H54 (cell line): ENCODE data around the gene AMIGO1.
"Not testable (repeated sequence)": the region's sequence is repeated elsewhere in the genome, so short reads cannot be mapped to it uniquely, and the experiment has no call there.

Source experiments
- DNase-seq: peaks from one replicate; pipeline ENCODE4 v3.0.0; 2011; ENCODE audit warnings: low spot score, mixed read lengths; ENCODE audit not compliant: insufficient read length
- FAIRE-seq: peaks from 3 replicates; lab custom pipeline; 2011; peaks lifted over from hg19 to GRCh38; lab: Jason Lieb, UNC
- POLR2A ChIP-seq: IDR thresholded peaks from 2 replicates; pipeline ENCODE4 v1.6.1; 2011; ENCODE audit warnings: low read depth, mild to moderate bottlenecking, low read length

The AMIGO1 gene

DNA sequence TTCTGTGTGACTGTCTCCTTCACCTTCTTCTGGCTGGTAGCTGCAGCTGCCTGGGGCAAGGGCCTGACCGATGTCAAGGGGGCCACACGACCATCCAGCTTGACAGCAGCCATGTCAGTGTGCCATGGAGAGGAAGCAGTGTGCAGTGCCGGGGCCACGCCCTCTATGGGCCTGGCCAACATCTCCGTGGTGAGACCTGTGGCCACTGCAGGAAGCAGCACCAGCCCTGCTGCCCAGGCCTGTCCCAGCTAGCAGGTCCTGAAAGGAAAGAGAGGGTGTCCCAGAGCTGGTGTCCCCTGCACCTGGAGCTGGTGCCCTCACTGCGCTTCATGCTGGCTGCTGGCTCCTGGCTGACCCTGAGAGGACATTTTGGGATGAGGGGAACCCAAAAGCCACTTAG is 31.7 kb downstream of the AMIGO1 start:
- TF ChIP-seq POLR2A = no peak
- DNase-seq (peak; percentile 61), FAIRE-seq (no peak)

DNA sequence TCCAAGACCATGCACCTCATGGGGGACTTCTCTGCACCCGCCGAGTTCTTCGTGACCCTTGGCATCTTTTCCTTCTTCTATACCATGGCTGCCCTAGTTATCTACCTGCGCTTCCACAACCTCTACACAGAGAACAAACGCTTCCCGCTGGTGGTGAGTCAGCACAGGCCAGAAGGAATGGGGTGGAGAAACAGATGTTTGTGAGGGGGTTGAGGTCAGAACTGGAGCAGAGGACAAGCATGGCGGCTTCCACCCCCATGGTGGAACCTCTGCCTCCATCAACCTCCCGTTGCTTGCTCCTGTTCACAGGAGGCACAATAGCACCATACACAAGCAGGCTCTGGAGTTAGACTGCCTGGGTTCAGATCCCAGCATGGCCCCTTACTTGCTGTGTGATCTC is 32.7 kb downstream of the AMIGO1 start:
- no peak for TF ChIP-seq POLR2A
- FAIRE-seq = no peak
- no peak for DNase-seq

DNA sequence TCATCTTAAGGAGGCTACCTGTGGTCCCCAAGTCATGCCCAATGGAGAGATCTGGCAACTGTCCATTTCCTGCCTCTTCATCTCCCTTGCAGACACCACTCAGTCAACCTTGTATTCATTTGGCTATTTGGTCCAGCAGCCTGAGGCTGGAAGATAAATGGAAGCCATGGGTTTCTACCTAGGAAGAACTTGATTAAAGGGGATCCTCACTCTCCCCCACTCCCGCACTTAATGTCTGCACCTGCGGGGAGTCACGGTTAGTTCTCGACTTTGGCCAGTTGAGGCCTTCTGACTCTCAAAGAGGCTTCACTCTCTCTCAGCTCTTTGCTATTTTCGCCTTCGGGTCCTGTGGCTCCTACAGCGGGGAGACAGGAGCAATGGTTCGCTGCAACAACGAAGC is 34.3 kb downstream of the AMIGO1 start:
- no peak for TF ChIP-seq POLR2A
- DNase-seq = no peak
- FAIRE-seq = no peak

DNA sequence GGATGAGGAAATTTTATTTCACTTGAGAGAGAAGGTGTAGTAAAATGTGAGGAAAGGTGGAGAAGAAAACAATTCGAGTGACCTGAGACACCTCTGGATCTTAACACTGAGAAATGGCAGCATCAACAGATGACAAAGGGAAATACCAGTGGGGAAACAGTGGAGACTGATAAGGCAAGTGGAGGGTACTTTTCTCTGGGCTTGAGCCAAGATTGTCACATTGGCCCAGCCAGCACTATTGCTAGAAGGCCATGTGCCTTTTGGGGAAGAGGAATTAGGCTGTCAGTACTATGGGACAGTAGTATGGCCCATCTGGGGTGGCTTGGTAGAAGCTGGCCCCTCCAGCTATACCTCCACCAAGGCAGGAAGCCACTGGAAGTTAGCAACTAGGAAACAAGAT is 34.8 kb downstream of the AMIGO1 start:
- DNase-seq (no peak), FAIRE-seq (no peak)
- TF ChIP-seq POLR2A = no peak

DNA sequence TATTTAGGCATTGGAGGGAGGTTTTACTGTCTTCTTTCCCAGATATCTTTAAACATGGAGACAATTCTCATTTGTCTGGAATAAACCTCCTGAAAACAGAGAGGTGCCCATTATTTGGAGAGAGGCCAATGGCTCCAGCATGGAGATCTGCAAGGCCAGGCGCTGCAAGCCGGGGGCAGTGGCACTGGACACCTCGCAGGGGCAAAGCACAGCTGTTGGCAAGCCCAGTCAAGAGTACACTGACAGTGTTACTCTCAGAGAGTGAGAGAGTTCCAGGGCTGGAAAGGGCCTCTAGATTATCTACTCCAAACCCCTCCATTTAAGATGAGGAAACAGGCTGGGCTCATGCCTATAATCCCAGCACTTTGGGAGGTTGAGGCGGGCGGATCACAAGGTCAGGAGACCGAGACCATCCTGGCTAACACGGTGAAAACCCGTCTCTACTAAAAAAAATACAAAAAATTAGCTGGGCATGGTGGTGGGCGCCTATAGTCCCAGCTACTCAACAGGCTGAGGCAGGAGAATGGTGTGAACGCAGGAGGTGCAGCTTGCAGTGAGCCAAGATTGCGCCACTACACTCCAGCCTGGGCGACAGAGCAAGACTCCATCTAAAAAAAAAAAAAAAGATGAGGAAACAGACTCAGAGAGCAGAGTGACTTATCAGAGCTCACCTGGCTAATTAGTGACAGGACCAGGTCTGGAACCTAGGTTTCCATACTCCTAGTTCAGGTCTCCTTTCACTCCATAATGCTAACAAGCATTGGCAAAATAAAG is 36.1 kb downstream of the AMIGO1 start:
- DNase-seq, FAIRE-seq: not testable (repeated sequence)

DNA sequence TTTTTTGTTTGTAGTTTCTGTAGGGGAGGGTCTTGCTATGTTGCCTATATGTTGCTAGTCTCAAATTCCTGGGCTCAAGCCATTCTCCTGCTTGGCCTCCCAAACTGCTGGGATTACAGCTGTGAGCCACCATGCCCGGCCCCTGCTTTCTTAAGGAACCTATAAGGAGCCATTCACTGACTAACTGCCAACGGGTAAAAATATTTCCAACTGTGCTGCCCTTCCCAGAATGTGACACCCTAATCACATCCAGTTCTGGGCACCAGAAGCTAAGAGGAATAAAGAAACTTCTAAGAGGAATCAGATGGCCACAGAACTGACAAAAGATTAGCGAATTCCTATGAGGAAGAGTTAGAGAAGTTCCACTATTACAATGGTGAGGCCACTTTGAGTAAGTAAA is 36.7 kb downstream of the AMIGO1 start:
- DNase-seq (no peak), FAIRE-seq (no peak)
- no peak for TF ChIP-seq POLR2A

DNA sequence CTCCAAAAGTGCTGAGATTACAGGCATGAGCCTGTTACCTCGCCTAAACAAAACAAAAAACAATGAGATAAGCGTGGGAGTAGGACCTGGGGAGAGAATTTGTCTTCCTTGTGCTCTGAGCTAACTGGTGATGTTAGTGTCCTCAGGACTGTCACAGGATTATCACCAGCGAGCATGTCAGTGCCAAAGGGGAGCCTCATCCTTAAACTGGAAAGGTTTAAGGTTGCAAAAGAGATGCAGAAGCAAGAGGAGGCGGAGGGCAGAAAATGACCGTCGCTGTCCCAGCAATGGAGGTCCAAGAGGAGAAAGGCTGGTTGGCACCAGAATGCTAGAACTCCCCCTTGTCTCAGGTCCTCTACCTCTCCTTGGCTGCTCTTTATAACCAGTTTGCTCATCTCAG is 39.3 kb downstream of the AMIGO1 start:
- FAIRE-seq (no peak), DNase-seq (no peak)
- no peak for TF ChIP-seq POLR2A

DNA sequence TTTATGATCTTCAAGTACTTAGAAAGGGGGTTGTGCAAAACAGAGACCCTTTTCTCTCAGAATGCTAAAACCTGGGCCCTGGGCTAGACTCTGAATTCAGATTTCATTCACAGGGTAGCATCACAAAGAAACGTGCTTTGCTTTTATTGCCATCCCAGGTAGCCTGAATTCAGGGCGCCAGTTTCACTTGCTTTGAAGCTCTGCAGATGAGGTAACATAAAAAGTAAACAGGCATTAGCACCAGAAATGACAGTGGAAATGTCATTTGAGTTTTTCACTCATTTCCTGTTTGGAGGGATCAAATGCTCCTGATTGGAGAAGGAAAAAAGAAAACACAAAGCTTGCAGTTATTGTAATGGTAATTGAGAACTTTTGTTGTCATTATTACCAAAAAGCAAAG is 40.6 kb downstream of the AMIGO1 start:
- TF ChIP-seq POLR2A = no peak
- DNase-seq (no peak), FAIRE-seq (no peak)

DNA sequence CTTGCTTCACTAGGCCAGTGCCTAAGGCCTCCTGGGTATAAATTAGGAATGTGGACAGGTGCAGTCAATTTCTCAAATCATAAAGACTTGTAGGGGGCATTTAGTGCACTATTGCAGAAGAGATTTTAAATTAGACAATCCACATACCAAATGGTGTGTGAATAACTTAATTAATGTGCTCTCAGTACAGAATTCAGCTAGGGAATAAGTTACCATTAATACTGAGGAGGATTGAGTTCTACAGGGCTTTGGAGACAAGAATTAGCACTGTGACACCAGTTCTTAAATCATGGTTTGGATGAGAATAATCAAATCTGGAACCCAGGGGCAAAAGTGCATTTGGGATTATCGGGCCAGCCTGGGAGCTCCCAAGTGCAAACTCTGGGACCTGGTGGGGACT is 41.5 kb downstream of the AMIGO1 start:
- DNase-seq (no peak), FAIRE-seq (no peak)
- no peak for TF ChIP-seq POLR2A

DNA sequence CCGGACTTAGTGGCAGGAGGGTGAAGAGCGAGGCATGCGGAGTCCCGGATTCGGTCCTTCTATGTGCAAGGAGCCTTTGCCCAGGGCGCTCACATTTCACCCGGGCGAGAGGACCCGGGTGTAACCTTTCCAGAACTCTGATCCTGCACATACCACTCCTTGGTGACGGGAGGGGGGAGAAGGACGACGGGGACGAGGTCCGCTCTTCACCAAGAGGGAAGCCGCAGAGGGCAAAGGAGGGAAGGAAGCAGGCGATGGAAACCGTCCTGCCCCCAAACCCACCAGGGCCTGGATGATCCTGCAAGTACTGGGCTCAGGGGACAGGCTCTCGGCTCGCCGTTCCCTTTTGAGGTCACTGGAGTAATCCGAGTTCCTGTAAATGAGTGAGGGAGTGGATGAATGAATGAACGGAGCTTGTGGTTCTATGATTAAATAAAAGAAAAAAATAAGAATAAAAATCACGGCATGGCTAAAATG is 42.2 kb downstream of the AMIGO1 start:
- FAIRE-seq (no peak), DNase-seq (no peak)
- TF ChIP-seq POLR2A = no peak

DNA sequence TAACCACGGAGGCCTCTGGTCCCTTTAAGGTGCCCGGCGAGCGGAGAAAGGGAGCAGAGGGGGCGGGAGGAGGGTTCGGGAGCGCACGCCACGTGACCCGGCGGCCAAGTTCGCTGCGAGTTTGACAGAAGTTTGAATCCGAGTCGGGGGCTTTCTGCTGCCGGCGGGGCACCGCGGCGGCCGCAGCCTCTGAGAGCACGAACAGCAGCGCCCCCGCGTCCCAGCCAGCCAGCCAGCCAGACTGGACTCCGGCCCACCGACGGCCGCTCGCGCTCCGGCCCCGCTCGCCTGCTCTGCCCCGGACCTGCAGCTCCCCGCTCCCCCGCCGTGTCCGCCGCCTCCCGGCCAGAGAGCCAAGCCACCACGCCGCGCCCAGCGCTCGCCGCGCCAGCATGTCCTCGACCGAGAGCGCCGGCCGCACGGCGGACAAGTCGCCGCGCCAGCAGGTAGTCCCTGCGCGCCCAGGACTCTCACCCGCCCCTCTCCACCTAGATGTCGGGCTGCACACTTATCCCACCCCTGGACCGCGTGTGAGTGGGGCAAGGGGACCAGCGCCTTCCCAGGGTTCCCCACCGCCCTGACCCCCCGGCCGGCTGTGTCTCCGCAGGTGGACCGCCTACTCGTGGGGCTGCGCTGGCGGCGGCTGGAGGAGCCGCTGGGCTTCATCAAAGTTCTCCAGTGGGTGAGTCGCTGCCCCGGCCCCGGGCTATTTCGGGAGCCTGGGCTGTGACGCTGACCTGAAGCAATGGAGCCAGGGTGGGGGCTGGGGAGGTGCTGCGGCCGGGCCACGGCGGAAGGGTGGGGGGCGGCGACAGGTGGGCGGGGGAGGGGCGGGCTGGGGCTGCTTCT is 42.9 kb downstream of the AMIGO1 start, which contains the start of gene SYPL2:
SYPL2 (plus strand) TSS at position 95 of the 849 bp plus-strand sequence; CDS start at position 393, 298 bp downstream.
- DNase-seq = no peak
- TF ChIP-seq POLR2A = no peak
- FAIRE-seq = no peak

DNA sequence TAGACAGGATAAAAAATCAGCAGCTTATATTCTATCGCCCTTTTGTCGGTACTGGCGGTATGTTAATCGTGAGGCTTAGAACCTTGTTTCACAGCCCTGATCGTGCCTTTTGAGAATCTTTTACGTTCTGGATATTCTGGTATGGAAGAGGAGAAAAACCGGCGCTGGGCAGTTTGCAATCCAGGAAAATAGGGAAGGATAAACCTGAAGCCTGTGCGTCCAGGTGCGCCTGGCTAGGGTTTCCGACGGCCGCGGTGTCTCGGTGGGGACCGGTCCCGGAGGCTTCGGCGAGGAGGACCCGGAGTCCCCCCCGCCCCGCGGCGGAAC is 43.4 kb downstream of the AMIGO1 start:
- FAIRE-seq (no peak), DNase-seq (no peak)
- no peak for TF ChIP-seq POLR2A

DNA sequence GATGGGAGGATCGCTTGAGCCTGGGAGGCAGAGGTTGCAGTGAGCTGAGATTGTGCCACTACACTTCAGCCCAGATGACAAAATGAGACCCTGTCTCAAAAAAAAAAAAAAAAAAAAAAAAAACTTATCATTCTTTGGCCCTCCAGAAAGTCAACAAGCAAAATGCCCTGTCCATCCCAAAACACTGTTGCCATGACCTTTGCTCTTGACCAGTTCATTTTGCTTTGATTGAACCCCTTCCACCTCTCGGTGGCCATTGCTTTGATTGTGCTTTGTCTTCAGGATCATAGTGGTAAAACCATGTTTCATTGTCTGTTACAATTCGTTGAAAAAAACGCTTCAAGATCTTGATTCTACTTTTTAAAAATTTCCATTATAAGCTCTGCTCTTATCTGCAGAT is 51.7 kb downstream of the AMIGO1 start:
- FAIRE-seq (no peak), DNase-seq (no peak)
- no peak for TF ChIP-seq POLR2A

DNA sequence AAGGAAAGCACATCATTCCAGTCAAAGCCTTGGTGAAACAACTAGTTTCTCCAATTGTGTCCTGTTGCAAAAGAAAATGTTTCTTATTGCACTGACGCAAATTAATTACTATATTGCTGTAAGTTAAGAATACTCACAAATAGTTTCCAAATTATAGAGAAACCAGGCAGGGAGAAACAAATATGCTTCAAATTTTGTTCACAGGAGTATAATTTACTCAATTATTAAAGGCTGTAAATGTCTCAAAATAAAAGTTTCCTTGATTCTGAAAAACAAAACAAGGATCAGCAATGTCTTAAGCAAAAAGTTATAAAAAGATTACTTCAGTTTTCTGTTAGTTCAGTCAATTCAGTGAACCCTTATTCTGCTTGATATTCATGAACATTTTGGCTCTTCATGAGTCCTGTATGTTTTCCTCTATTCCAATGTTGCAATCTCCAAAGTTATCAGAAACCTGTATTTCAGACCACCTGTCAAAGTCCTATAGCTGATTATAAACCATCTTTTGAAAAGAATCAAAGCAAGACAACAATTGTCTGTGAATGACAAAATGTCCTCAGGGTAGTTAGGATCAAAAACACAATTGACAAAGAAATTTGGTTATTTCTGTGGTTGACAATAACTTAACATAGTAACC is 54.9 kb downstream of the AMIGO1 start:
- DNase-seq = no peak
- no peak for FAIRE-seq
- TF ChIP-seq POLR2A = no peak
